Measurements from ENCODE around the gene EIF4E3.
A peak's percentile ranks its signal among the peaks of the same experiment; 100 is the strongest.

Gene EIF4E3

DNA sequence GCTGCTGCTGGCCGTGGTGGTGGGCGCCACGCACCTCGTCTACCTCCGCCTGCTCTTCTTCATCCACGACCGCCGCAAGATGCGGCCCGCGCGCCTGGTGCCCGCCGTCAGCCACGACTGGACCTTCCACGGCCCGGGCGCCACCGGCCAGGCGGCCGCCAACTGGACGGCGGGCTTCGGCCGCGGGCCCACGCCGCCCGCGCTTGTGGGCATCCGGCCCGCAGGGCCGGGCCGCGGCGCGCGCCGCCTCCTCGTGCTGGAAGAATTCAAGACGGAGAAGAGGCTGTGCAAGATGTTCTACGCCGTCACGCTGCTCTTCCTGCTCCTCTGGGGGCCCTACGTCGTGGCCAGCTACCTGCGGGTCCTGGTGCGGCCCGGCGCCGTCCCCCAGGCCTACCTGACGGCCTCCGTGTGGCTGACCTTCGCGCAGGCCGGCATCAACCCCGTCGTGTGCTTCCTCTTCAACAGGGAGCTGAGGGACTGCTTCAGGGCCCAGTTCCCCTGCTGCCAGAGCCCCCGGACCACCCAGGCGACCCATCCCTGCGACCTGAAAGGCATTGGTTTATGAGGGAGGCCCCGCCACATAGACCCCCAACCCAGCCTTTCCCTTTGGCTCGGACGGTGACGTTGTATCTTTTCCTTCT is 29.5 kb upstream of the EIF4E3 start:
- Histone ChIP-seq H3K27me3 (ENCODE audit: insufficient read depth, poor library complexity, severe bottlenecking) (no peaks in the 10 kb centered on the region), H3K27ac (replicated peaks) (peak overlapping the region; percentile 96), H3K4me3 (replicated peaks; ENCODE audit: insufficient read depth, low read length) (peak overlapping the region; percentile 59)
- TF ChIP-seq, protein P1, sequence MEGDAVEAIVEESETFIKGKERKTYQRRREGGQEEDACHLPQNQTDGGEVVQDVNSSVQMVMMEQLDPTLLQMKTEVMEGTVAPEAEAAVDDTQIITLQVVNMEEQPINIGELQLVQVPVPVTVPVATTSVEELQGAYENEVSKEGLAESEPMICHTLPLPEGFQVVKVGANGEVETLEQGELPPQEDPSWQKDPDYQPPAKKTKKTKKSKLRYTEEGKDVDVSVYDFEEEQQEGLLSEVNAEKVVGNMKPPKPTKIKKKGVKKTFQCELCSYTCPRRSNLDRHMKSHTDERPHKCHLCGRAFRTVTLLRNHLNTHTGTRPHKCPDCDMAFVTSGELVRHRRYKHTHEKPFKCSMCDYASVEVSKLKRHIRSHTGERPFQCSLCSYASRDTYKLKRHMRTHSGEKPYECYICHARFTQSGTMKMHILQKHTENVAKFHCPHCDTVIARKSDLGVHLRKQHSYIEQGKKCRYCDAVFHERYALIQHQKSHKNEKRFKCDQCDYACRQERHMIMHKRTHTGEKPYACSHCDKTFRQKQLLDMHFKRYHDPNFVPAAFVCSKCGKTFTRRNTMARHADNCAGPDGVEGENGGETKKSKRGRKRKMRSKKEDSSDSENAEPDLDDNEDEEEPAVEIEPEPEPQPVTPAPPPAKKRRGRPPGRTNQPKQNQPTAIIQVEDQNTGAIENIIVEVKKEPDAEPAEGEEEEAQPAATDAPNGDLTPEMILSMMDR (IDR thresholded peaks at IDR 0.05; ENCODE audit: insufficient read depth, low read length), result no peak
- TF ChIP-seq, protein P2, sequence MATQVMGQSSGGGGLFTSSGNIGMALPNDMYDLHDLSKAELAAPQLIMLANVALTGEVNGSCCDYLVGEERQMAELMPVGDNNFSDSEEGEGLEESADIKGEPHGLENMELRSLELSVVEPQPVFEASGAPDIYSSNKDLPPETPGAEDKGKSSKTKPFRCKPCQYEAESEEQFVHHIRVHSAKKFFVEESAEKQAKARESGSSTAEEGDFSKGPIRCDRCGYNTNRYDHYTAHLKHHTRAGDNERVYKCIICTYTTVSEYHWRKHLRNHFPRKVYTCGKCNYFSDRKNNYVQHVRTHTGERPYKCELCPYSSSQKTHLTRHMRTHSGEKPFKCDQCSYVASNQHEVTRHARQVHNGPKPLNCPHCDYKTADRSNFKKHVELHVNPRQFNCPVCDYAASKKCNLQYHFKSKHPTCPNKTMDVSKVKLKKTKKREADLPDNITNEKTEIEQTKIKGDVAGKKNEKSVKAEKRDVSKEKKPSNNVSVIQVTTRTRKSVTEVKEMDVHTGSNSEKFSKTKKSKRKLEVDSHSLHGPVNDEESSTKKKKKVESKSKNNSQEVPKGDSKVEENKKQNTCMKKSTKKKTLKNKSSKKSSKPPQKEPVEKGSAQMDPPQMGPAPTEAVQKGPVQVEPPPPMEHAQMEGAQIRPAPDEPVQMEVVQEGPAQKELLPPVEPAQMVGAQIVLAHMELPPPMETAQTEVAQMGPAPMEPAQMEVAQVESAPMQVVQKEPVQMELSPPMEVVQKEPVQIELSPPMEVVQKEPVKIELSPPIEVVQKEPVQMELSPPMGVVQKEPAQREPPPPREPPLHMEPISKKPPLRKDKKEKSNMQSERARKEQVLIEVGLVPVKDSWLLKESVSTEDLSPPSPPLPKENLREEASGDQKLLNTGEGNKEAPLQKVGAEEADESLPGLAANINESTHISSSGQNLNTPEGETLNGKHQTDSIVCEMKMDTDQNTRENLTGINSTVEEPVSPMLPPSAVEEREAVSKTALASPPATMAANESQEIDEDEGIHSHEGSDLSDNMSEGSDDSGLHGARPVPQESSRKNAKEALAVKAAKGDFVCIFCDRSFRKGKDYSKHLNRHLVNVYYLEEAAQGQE (IDR thresholded peaks at IDR 0.05; ENCODE audit: insufficient replicate concordance, low read depth), result no peak
- TF ChIP-seq SPI1 (IDR thresholded peaks at IDR 0.05; ENCODE audit: borderline replicate concordance, low read depth) (no peak), GABPA (IDR thresholded peaks at IDR 0.05; ENCODE audit: low read depth) (no peak), POLR2AphosphoS5 (IDR thresholded peaks at IDR 0.05; ENCODE audit: low read depth) (no peak)
- DNase-seq (ENCODE audit: low read depth in 1 of 2, low spot score in 1 of 2), result peak in 1 of 2 experiments; percentile 27

DNA sequence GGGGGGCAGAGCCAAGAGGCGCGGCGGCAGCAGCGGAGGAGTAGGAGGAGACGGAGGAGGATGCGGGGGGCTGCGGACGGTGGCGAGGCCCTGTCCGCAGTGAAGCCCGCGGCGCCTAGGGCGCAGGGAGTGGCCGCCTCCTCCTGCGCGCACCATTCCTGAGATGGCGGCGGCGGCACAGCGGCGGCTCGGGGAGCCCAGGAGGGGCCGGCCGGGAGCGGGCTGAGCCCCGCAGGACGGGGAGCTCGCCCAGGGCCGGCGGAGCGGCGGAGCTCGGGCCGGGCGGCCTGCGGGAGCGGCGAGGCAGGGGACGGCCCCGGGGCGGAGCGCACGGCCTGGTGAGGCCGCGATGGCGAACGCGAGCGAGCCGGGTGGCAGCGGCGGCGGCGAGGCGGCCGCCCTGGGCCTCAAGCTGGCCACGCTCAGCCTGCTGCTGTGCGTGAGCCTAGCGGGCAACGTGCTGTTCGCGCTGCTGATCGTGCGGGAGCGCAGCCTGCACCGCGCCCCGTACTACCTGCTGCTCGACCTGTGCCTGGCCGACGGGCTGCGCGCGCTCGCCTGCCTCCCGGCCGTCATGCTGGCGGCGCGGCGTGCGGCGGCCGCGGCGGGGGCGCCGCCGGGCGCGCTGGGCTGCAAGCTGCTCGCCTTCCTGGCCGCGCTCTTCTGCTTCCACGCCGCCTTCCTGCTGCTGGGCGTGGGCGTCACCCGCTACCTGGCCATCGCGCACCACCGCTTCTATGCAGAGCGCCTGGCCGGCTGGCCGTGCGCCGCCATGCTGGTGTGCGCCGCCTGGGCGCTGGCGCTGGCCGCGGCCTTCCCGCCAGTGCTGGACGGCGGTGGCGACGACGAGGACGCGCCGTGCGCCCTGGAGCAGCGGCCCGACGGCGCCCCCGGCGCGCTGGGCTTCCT is 28.8 kb upstream of the EIF4E3 start, which contains the start of gene GPR27:
Gene GPR27 (plus strand): TSS at position 155 of the 909 bp plus-strand sequence. CDS start 195 bp downstream, at position 350.
- peak within 1 kb of the TSS; percentile 96 for H3K27ac ChIP-seq (replicated peaks)

More for the DNA sequence above, 28.8 kb upstream of the EIF4E3 start, which contains the start of gene GPR27:
- peak in 1 of 2 experiments; percentile 15 for DNase-seq (ENCODE audit: low read depth in 1 of 2, low spot score in 1 of 2)
- peak within 1 kb of the TSS; percentile 59 for H3K4me3 ChIP-seq (replicated peaks; ENCODE audit: insufficient read depth, low read length)
- TF ChIP-seq POLR2AphosphoS5 (IDR thresholded peaks at IDR 0.05; ENCODE audit: low read depth), result peak; percentile 75; the same call in 1 of the 2 replicates
- TF ChIP-seq, protein P1 (IDR thresholded peaks at IDR 0.05; ENCODE audit: insufficient read depth, low read length), result no peak
- TF ChIP-seq, protein P2 (IDR thresholded peaks at IDR 0.05; ENCODE audit: insufficient replicate concordance, low read depth), result peak; percentile 36
- no peaks in the 10 kb centered on the region for H3K27me3 ChIP-seq (ENCODE audit: insufficient read depth, poor library complexity, severe bottlenecking)
